GM19455 (cell line): Measurements from ENCODE around the gene PACSIN1.
"Not testable (repeated sequence)": the region's sequence is repeated elsewhere in the genome, so short reads cannot be mapped to it uniquely, and the experiment has no call there.

ENCODE experiments used
- ATAC-seq: cut with Tn5 transposase; IDR thresholded peaks from one replicate; pipeline ENCODE4 v1.9.1; 2021; ENCODE audit not compliant: unreplicated experiment

The PACSIN1 gene

DNA sequence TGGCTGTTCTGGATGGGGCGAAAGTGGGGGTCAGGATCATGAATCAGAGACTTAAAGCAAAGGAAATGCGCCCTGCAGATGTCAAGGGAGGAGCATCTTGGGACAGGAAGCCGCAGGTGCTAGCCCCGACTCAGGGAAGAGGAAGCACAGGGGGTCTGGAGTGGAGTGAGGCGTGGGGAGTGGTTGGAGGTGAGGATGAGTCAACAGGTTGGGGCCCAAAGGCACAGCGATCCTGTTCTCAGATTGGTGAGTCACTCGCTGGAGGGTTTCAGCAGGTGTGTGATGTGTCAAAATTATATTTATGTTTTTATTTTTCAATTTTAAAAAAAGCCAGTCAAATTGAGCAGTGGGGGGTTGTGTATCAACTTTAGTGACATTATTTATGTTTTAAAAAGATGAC, 19.0 kb downstream of the PACSIN1 start:
- ATAC-seq: no peak

DNA sequence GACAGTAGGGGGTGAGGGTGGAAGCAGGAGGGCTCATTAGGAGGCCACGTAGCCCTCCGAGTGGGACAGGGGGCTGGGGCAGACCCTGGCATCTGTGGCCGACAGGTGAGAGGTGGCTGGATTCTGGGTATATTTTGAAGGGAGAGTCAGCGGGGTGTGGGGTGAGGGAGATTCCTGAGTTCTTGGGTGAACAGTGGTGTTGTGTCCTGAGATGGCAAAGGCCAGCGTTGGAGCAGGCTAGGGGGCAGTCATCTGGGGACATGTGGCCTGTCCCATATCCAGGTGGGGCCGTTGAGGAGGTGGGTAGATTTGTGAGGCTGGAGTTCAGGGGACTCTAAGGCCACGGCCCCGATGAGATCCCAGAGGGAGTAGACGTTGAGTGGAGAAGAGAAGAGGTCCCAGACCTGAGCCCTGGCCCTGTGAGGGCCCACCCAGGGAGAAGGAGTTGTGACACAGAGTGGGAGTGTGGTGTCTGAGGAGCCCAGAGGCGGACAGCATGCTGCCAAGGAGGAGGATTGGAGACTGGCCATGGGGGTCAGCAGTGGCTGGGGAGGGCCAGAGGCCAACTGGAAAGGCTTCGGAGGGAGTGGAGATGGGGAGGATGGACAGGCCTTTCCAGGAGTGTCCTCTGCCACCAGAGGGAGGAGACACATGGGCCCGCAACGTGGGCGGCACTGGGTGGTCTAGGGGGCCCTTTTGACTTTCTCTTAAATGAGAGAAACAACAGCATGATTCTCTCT, 19.6 kb downstream of the PACSIN1 start:
- no peak for ATAC-seq

DNA sequence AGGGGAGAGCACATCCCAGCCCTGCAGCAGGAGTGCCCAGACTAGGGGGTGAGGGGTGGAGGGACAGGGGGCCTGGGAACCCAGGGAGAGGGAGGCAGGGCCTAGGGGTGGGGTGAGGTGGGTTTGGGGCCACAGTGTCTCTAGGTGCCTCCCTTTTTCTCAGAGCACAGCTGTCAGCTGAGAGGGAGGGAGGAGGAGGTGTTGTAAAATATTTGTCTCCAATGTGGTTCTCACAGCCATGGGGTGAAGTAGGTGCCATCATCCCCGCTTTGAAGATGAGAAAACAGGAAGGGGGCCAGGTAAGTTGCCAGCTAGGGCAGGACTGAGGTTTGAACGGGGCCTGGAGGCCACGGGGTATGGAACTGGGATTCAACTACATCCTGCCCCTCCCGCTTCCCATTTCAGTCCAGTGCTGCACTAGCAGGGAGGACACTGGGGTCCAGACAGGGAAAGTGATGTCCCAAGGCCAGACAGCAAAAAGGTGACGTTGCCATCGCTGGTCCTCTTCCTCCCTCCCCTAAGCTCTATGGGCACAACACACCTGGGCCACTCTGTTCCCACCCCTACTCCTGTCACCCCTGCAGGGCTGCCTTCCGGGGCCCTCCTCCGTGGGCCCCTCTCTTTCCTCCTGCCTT, 20.3 kb downstream of the PACSIN1 start:
- ATAC-seq: no peak

DNA sequence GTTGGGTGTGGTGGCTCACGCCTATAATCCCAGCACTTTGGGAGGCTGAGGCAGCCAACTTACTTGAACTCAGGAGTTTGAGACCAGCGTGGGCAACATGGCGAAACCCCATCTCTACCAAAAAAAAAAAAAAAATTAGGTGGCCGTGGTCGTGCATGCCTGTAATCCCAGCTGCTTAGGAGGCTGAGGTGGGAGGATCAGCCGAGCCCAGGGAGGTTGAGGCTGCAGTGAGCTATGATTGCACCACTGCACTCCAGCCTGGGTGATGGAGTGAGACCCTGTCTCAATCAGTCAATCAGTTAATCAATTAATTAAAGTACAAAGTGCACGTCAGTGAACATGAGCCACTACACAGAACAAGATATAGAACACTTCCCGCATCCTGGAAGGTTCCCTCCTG, 21.0 kb downstream of the PACSIN1 start:
- ATAC-seq: not testable (repeated sequence)

DNA sequence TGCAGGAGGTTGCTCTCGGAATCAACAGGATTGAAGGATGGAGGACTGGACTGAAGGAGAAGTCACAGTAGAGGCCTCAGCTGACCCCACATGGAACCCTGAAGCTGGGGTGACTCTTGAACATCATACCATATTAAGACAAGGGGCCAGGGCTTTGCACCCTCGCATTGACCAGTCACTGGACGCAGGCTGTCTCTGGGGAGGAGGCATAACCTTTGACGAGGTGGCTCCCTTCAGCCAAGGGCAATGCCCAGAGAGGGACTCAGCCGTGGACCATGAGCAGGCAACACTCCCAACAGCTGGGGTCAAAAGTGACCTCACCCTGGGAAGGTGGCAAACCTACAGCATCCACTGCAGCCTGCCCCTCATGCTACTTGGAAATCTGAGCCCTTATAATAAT, 21.7 kb downstream of the PACSIN1 start:
- ATAC-seq: no peak

DNA sequence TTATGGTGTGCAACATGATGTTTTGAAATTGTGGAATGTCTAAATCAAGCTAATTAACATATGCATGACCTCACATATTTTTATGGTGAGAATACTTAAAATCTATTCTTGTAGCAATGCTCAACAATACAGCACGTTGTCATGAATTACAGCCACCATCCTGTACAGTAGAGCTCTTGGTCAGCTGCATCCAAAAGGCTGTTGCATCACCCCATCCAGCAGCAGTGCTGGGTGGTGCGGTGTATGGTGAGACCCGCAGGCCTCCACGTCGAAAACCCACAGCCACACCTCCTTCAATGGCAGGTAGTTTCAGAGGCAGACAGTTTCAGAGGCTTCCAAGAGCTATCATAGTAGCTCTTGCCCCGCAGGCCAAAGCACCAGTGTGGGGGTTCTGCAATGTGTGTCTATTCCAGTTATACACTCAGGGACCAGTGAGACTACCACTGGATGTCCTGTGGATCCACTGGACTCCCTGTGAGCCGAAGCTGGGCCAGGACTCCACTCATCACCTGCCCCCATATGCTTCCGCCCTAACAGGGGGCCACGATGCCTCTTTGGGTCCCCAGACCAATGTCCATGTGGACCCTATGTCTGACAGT, 23.4 kb downstream of the PACSIN1 start:
- ATAC-seq: no peak

DNA sequence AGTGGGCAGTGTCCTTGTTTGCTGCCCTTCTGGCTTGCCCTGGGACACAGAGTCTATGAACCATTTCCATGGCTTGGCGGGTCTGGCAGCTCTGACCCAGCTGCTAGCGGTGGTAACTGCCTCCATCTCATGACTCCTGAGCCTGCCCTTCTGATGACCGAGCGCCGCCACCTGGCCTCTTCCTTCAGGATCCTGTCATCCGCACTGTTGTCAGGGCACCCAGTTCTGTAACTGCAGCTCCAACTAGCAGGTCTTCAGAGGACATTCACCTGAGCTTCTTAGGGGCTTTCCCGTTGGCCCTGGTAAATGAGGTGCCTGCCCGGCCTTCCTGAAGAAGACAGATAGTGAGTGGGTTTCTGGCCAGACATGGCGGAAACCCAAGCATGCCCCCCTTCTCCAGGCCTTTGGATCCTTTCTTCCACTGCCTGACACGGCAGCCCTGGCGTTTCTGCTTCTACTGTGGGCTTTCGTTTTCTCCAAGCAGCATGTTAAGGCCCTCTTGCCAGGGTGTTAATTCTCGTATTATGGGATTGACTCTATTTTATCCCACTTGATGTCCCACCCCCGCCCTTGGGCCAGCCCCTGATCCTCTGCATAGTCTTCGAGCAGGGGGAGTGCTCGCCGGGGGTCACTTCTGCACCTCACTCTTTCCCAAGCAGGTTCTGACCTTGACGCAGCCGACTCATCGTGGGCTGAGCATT, 24.7 kb downstream of the PACSIN1 start:
- ATAC-seq: no peak

DNA sequence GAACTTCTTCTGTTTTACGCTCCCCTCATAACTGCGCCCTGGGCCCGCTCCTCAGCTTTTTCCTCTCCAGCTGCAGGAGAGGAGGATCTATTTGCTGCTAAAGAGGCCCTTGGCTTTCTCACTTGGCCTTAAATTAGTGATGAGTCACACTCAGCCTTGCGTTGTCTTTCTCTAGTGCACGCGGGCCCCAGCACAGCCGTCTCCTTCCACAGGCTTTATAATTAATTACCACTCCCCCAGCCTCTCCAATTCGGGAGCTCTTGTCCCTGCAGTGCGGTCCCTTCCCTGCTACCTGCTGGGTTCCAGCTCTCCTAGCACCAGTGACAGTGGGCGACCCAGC, 25.2 kb downstream of the PACSIN1 start:
- ATAC-seq: no peak

DNA sequence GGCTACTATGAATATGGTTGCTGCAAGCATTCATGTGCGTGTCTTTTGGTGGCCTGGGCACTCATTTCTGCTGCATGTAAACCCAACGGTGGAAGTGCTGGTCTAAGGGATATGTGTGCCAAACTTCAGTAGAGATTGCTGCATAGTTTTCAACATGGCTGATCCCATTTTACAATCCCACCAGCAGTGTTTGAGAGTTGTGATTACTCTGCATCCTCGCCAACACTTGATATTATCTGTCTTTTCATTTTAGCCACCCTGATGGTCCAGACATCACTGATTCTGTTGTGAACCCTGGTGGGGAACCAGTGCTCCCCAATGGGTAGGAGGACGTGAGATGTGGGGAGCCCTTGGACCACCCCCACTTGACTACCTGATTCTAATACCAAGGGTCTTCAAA, 27.5 kb downstream of the PACSIN1 start:
- no peak for ATAC-seq

DNA sequence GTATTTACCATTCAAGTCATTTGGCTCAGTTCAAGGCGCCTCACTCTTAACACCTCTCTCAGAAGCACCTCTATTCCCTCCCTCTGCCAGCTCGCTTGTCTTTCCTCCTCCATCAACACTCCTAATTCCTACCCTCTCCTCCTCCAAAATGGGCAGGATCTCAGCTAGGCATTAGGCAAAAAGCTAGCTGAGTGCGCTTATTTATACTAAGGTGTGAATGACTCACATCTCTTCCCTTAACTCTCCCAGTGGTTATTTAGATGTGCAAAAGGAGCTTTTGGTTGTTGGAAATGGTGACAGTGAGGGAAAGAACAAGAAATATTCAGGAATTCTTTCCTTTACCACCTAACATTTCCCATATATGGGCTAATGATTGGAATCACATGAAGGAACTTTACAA, 29.1 kb downstream of the PACSIN1 start:
- ATAC-seq: no peak

DNA sequence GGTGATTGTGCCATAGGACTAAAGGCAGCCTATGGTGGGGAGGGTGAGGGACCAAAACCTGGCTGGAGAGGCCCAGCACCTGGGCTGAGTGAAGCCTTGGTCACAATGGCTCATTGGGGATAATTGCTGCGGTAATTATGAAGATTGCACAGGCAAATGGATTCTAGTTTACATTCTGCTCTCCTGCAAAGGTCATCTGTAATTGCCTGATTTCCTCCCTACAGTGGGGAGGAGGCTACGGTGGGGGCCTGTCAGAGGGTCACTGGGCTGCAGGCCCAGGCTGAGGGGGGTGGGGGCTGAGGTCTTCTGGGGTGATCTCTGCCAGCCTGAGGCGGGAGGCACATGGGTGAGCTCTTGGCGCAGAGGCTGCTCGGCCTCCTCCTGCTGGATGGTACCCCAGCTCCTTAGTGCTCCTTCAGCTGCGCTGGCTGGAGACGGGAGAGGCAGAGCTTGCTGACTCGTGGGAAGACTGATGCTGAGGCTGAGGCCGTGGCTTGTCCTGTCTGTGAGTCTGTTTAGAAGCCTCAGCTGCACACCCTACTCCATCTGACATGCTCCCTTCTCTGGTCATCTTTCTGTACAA, 30.3 kb downstream of the PACSIN1 start:
- no peak for ATAC-seq

DNA sequence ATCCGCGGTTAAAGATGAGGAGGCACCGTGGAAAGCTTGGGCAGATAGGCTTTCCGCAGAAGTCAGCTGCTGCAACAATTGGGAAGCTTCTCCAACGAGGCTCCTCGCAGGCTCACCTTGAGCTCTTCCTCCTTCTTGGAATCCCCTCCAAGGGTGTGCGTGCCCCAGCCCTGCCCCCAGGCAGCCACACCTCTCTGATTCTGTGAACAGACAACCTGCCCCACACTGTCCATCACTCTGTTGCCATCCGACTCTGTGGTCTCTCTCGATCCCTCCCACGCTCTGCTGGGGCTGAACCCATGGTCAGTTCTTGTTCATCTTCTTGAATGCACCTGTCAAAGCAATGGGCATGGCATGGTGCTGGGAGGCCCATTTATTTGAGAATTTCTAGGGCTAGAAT, 31.5 kb downstream of the PACSIN1 start:
- ATAC-seq: no peak

DNA sequence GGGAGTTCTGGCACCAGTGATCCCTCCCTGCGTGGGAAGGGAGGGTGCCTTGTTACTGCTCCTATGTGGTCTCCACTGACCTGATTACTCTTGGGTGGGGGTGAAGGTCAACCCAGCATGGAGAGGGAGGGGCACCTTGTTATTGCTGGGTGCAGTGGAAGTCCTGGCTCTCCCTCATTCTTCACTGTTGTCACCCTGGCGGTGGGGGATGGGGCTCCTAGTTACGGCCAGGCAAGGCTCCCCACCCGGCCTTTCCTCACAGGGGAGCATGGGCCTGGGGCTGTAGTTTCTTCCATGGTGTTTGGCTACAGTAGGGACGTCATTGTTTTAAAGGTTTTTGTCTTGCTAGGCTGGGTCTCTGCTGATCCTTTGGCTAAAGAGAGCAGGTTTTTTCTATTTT, 40.8 kb downstream of the PACSIN1 start:
- no peak for ATAC-seq

DNA sequence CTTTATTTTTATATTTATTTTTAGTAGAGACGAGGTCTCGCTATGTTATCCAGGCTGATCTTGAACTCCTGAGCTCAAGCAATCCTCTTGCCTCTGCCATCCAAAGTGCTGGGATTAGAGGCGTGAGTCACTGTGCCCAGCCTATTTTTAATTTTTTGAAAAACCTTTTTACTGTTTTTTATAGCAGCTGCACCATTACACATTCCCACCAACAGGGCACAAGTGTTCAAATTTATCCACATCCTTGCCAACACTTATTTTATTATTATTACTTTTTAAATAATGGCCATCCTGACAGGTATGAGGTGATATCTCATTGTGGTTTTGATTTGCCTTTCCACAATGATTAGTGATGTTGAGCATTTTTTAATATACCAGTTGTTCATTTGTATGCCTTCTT, 42.5 kb downstream of the PACSIN1 start:
- no peak for ATAC-seq

DNA sequence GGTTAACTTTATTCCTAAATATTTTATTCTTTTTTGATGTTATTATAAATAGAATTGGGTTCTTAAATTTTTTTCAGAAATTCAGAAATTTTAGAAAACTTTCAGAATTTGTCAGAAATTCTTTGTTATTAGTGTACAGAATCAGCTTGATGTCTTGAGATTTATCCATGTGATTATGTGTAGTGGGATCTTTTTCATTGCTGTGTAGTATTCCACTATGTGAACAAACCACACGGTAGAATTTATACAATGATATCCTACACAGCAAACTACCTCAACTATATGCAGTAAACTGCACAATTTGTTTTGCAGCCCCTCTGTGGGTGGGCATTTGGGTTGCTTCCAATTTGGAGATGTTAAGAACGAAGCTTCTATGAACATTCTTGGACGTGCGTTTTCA, 43.9 kb downstream of the PACSIN1 start:
- no peak for ATAC-seq

DNA sequence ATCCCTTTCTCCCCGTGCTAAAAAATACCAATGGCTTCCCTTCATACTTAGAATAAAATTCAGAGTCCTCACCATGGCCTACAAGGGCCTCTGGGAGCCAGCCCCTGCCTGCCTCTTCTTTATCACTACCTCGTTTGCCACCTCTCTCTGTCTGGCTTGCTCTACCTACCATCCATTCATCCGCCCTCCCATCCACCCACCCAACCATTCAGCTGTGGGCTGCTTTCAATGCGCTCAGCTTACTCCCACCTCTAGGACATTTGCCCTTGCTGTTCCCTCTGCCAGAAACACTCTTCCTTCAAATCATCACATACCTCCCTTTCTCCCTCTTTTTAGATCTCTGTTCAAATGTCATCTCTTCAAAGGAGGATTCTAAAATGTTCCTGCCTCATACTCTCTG, 44.4 kb downstream of the PACSIN1 start:
- no peak for ATAC-seq

DNA sequence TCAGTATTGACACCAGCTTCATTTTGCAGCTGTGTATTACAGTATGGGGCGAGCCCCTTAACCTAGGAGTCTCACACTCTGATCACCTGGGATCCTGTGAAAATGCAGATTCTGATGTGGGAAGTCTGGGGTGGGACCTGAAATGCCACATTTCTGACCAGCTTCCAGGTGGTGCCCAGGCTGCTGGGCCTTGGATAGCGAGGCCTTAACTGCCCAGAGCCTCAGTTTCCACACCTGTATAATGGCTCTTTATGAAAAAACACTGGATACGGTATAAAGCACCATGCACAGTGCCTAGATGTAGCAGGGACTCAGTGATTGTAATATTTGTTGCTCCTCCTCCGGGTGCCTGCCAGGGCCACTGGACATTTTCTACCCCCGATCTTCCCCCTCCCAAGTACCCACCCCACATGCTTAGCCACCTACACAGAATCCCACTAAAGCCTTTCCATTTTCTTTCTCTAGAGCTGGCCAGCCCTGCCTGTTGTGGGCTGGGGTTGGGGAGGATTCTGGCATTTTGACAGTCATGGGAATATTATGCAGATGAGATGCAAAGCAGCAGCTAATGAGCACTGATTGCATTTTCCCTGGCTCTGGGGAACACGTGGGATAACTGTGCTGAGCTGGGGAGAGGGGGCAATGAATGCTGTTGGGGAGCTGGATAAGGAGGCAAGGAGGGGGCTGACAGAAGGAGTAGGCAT, 45.5 kb downstream of the PACSIN1 start:
- no peak for ATAC-seq

DNA sequence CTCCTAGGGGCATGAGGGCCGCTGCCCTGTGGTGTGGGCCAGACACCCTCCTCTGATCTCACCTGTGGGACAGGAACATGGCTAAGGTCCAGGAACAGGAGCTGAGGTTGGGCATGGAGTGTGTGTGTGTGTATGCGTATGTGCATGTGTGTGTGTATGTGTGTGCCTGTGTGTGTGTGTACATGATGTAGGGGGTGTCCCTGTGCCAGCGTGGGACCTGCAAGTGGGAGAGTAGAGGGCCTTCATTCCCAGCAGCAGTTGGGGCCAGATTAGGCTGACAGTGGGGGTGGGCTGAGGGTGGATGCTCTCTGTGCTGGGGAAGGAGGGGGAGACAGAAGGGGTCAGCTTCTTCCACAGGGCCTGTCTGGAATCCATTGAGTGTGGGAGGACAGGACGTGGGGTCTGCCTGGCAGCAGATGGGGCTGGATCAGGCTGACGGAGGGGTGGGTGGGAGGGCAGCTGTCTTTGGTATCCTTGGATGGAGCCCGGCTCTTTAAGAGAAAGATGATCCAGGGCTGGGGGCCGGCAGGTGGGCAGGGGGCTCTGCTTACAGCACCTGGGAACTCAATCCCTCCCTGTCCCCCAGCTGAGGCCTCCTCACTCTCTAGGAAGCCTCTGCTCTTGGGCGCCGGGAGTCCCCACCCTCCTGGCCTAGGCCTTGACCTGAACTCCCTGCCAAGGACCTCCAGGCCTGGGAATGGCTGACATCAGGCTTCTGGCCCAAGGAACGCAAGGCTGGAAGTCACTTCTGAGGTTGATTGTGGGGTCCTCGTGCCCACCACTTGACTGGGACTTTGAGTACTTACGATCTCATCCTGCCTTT, 46.2 kb downstream of the PACSIN1 start:
- ATAC-seq: no peak

DNA sequence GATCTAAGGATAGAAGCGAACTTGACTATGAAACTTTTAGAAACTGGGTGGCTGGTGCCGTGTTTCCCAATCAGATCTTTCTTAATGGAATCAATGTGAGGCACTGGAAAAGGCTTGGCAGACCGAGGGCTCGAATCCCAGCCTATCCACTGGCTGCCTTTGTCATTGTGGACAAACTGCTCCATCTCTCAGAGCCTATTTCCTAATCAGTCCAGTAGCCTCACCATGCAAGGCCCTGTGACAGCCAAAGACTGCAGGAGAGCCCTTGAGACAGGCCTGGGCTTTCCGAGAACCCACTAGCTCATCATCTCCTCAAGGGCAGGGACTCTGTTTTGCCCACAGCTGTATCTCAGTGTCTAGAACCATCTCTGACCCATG, 46.9 kb downstream of the PACSIN1 start:
- ATAC-seq: no peak

DNA sequence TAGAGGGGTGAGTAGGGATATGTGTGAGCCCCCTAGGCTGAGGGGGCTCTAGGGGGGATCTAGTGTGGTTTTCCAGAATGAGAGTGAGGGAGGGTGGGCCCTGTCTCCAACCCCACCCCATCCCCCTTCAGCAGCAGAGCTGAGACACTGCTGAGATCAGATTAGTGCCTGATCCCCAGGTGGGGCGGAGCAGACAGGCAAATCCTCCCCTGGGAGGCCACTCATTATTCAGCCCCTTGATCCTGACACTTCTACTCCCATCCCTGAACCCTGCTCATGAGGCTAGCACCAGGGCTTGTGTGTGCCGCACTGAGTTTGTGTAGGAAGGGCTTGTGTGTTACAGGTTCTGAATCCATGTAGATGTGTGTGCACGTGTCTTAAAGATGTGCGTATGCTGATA, 47.8 kb downstream of the PACSIN1 start:
- ATAC-seq: no peak
